OCI-LY7 (cell line): ENCODE measurements around the gene PIK3R1. TPM values are rescaled to one million over a fixed set of nuclear protein-coding genes. Genes with fewer than 3 reads are reported as not detected.

Source experiments
- BruUV-seq: library from RNA; stranded (reverse); fragments of 400-500 nt; replicated peaks from 2 replicates; lab custom pipeline; 2021; lab: Mats Ljungman, UMichigan
- CTCF ChIA-PET: fragments of 300-600 bp; sonication (Branson Sonifier 250); formaldehyde crosslinking; loops from one replicate; lab custom pipeline; 2022; ENCODE audit warnings: antibody characterized with exemption; ENCODE audit not compliant: unreplicated experiment; lab: Charles Lee
- POLR2A ChIA-PET: fragments of 300-600 bp; sonication (Branson Sonifier 250); formaldehyde crosslinking; loops from one replicate; lab custom pipeline; 2022; ENCODE audit warnings: antibody characterized with exemption; lab: Charles Lee
- DNase-seq: peaks from one replicate; pipeline ENCODE4 v3.0.0-alpha.2; 2015; ENCODE audit warnings: low spot score
- H2AFZ ChIP-seq: fragments of 200-600 bp; sonication (generic), shearing (Covaris generic); 2 replicates; pipeline ENCODE4 v1.6.1; 2014; ENCODE audit warnings: mild to moderate bottlenecking, antibody characterized with exemption, low read length, moderate library complexity
- H3K27ac ChIP-seq: fragments of 200-600 bp; sonication (generic); 2 replicates; pipeline ENCODE4 v1.5.1; 2014; ENCODE audit warnings: mixed run types, low read depth, mild to moderate bottlenecking, moderate library complexity, low read length, inconsistent platforms; ENCODE audit not compliant: poor library complexity, severe bottlenecking
- H3K36me3 ChIP-seq: fragments of 200-600 bp; sonication (generic); 2 replicates; pipeline ENCODE4 v1.6.1; 2014; ENCODE audit warnings: mild to moderate bottlenecking, antibody characterized with exemption, low read length, moderate library complexity, mixed read lengths; ENCODE audit not compliant: insufficient read depth
- H3K4me1 ChIP-seq: fragments of 200-600 bp; sonication (generic); 2 replicates; pipeline ENCODE4 v1.5.1; 2014; ENCODE audit warnings: mild to moderate bottlenecking, low read length; ENCODE audit not compliant: insufficient read depth, poor library complexity, severe bottlenecking
- H3K4me2 ChIP-seq: fragments of 200-600 bp; sonication (generic); 2 replicates; pipeline ENCODE4 v1.6.1; 2014; ENCODE audit warnings: mild to moderate bottlenecking, low read length
- H3K4me3 ChIP-seq: fragments of 200-600 bp; sonication (generic); 2 replicates; pipeline ENCODE4 v1.5.1; 2014; ENCODE audit warnings: mild to moderate bottlenecking, low read depth, low read length; ENCODE audit not compliant: poor library complexity, severe bottlenecking
- H3K79me2 ChIP-seq: fragments of 200-600 bp; sonication (generic); 2 replicates; pipeline ENCODE4 v1.6.1; 2016; ENCODE audit warnings: low read depth, mild to moderate bottlenecking, low read length, moderate library complexity, mixed read lengths; ENCODE audit not compliant: insufficient read depth
- H3K9me2 ChIP-seq: fragments of 200-600 bp; sonication (generic); 2 replicates; pipeline ENCODE4 v1.6.1; 2016; ENCODE audit warnings: mild to moderate bottlenecking, low read length, mixed read lengths; ENCODE audit not compliant: insufficient read depth
- H3K9me3 ChIP-seq: fragments of 200-600 bp; sonication (generic); 2 replicates; pipeline ENCODE4 v1.6.1; 2014; ENCODE audit warnings: mild to moderate bottlenecking, mixed run types, low read length, mixed read lengths
- H4K20me1 ChIP-seq: fragments of 200-600 bp; sonication (generic); 2 replicates; pipeline ENCODE4 v1.6.1; 2014; ENCODE audit warnings: mild to moderate bottlenecking, antibody characterized with exemption, low read length, moderate library complexity, mixed read lengths; ENCODE audit not compliant: insufficient read depth
- CTCF ChIP-seq: fragments of 200-600 bp; sonication (generic); conservative IDR thresholded peaks from 2 replicates; pipeline ENCODE4 v1.5.1; 2014; ENCODE audit warnings: mild to moderate bottlenecking, antibody characterized with exemption, low read length, moderate library complexity, mixed read lengths
- EZH2phosphoT487 ChIP-seq: fragments of 200-600 bp; sonication (generic); IDR thresholded peaks from 2 replicates; pipeline ENCODE4 v1.6.1; 2018; ENCODE audit warnings: low read depth, borderline replicate concordance, mild to moderate bottlenecking, mixed run types, antibody characterized with exemption, low read length, moderate library complexity, mixed read lengths
- intact Hi-C: fragments of 100-400 bp; cut with micrococcal nuclease; formaldehyde crosslinking; loops from one replicate; pipeline ENCODE4 v1.10.0; 2022; ENCODE audit not compliant: unreplicated experiment
- total RNA-seq, 2 experiments: library from RNA; depleted of rRNA in 1 of 2; stranded (reverse); fragments of >200 nt in 1 of 2; shearing (Covaris generic) in 1 of 2; gene quantifications; 2 replicates each; pipeline ENCODE4 v1.2.3, GENCODE V29; 2014 to 2022

The PIK3R1 gene
- total RNA-seq, 2 experiments from 2014 or later, result 15.8 to 43.4 TPM

DNA sequence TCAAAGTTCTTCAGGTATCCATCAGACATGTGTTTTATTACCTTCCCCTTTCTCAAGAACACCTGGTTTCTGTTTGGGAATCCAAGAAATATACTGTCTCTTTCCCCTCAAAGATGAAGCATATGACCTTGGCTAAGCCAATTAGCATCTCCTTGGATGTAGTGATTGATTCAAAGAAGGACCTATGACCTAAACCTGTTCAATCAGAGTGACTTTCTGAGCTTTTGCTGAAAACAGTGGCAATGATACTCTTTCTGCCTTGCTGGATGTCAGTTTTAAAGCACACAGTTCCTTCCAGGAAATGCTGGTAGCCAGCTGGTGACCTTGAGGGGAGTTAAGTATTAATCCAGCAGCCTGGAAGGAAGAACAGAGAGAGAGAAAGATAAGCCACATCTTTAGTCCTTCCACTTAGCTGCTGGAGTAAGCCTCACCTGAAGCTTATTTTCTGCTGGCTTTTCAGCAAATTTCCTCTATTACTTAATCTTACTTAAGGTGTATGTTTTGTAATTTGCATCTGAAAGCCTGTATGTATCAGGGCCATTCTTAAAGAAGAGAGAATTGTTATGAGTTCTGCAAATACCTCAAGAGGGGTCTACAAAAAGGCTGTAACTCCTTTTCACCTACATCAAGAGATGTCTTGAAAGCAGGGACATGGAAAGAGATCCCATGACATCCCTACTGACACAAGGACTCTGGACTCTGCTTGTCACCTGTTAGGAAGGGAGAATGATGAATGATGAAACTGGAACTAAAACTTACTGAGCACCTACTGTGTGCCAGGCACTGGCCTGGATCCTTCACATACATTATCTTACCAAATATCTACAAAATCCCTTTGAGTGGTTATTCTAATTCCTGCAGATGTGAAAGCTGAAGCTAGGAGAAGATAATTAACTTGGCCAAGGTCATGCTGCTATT is 35.2 kb upstream of the PIK3R1 start:
- no peak for DNase-seq
- Histone ChIP-seq H3K4me3 (no peak overlapping the region), H3K27ac (no peak overlapping the region), H3K9me2 (no peaks in the 10 kb centered on the region), H3K4me1 (no peaks in the 10 kb centered on the region), H3K4me2 (no peak overlapping the region), H4K20me1 (no peaks in the 10 kb centered on the region), H2AFZ (no peak overlapping the region), H3K9me3 (no peaks in the 10 kb centered on the region), H3K79me2 (no peaks in the 10 kb centered on the region), H3K36me3 (no peaks in the 10 kb centered on the region)
- POLR2A ChIA-PET, result interaction anchor here (1.0 kb wide), 1 partner anchor 57 kb away, joined by 3 read pairs; no protein-coding TSS in a partner anchor
- BruUV-seq, result no TSS peak
- TF ChIP-seq EZH2phosphoT487, result no peak
- no peak for TF ChIP-seq CTCF
- CTCF ChIA-PET, result no interaction called here
- intact Hi-C loops, result no loop called here

DNA sequence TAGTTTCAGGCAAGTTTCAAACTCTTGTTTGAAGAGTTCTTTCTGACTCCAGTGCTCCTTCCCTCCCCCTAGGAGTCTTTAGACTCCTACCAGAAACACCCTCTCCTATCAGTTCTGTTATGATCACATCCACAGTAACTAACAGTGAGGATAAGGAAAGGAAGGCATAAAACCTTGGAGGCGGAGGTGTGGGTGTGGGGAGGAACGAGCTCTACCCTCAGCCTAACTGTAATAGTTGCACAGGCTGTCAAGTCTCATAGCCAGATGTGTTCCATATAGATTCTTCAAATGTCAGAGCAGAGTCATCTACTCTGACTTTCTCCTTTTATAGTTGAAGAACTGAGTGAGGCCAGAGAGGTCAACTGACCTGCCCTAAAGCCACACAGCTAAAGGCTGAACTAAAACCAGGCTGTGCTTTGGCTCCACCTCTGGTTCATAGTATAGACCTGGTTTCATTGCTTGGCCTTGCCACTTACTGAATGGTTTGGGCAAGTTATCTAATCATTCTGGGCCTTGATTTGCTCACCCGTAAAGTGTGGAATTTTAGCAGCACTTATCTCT is 34.4 kb upstream of the PIK3R1 start:
- Histone ChIP-seq H3K79me2 (no peaks in the 10 kb centered on the region), H3K4me2 (no peak overlapping the region), H3K36me3 (no peaks in the 10 kb centered on the region), H3K4me1 (no peaks in the 10 kb centered on the region), H3K27ac (no peak overlapping the region), H3K4me3 (no peak overlapping the region), H4K20me1 (no peaks in the 10 kb centered on the region), H2AFZ (no peak overlapping the region), H3K9me3 (no peaks in the 10 kb centered on the region), H3K9me2 (no peaks in the 10 kb centered on the region)
- DNase-seq, result no peak
- ChIA-PET POLR2A (interaction anchor here (1.1 kb wide), 1 partner anchor 12 kb away, joined by 3 read pairs; no protein-coding TSS in a partner anchor), CTCF (no interaction called here)
- TF ChIP-seq CTCF, result no peak
- no peak for TF ChIP-seq EZH2phosphoT487
- intact Hi-C loops, result no loop called here
- BruUV-seq, result no TSS peak
